GM12872 (cell line): ENCODE measurements around the gene NBEA.
A peak's percentile ranks its signal among the peaks of the same experiment; 100 is the strongest.

Experiments used
- TF ChIP-seq, protein P1 (sequence below): IDR thresholded peaks from 3 replicates; pipeline ENCODE4 v1.5.1; 2011; ENCODE audit warnings: low read depth, mild to moderate bottlenecking, low read length, moderate library complexity; ENCODE audit not compliant: insufficient read depth

Gene NBEA

GRCh38 chr13:35621989-35622388 is 679.9 kb downstream of the NBEA start:
- TF ChIP-seq, protein P1, sequence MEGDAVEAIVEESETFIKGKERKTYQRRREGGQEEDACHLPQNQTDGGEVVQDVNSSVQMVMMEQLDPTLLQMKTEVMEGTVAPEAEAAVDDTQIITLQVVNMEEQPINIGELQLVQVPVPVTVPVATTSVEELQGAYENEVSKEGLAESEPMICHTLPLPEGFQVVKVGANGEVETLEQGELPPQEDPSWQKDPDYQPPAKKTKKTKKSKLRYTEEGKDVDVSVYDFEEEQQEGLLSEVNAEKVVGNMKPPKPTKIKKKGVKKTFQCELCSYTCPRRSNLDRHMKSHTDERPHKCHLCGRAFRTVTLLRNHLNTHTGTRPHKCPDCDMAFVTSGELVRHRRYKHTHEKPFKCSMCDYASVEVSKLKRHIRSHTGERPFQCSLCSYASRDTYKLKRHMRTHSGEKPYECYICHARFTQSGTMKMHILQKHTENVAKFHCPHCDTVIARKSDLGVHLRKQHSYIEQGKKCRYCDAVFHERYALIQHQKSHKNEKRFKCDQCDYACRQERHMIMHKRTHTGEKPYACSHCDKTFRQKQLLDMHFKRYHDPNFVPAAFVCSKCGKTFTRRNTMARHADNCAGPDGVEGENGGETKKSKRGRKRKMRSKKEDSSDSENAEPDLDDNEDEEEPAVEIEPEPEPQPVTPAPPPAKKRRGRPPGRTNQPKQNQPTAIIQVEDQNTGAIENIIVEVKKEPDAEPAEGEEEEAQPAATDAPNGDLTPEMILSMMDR = no peak

DNA sequence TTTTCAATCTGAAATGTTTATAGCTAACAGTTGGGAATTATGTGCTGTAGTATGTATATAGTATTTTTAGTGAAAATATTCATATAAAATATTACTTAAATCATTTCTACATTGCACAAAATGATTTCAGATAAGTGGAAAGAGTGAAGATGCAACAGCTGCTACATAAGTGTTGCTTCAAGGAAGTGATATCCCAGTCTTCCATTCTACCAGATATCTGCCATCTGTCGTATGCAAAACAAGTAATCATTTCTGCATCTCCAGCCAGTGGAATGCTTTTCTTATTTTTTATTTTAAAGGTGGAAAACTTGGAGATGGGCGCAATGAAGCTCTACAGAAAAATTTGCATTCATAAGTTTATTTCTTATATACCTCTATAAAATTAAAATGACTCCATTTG is 687.0 kb downstream of the NBEA start:
- TF ChIP-seq, protein P1 = no peak

DNA sequence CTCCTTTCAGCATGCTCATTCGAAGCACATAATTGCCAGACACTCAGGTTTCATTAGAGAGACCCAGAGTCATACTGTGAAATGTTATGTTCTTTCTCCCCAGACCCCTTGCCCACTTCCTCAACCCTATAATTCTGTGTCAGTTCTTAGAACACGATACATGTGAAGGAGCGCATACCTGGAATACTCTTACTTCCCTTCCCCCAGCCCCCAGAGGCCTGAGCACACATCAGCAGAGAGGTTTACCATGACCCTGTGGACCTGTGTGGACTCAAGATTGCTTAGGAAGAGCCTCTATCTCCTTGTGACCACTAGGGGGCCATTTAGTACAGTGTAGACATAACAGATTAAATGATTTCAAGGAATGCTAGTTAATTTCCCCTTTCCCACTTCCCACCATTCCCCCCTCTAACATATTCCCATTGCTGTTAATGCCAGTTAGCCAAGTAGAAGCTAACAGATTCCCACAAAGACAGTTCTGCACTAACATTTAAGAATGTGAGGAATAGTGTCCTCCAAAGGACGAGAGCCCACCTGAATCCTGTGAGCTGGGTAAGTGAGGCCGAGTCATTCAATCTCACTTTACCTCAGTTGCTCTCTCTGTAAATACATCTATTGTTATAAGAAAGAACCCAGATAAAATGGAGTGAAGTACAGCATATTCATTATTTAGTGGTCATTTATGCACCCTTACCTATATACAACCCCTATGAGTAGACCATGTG is 688.6 kb downstream of the NBEA start:
- TF ChIP-seq, protein P1 = peak; percentile 81

- TF ChIP-seq, protein P1 = no peak
These were observed 689.6 kb downstream of the NBEA start for GRCh38 chr13:35631666-35632065.

GRCh38 chr13:35643625-35644024 is 701.6 kb downstream of the NBEA start:
- TF ChIP-seq, protein P1 = no peak

GRCh38 chr13:35646056-35646774 is 704.1 kb downstream of the NBEA start:
- TF ChIP-seq, protein P1 = no peak

GRCh38 chr13:35648201-35648600 is 706.1 kb downstream of the NBEA start:
- TF ChIP-seq, protein P1 = no peak
